K562 (cell line): ENCODE data around the gene CRAMP1. TPM values are rescaled to one million over a fixed set of nuclear protein-coding genes. Genes with fewer than 3 reads are reported as not detected.

Experiments
- ARID4B ChIP-seq: sonication (generic); formaldehyde crosslinking; IDR thresholded peaks from 2 replicates; pipeline ENCODE4 v1.8.0; 2022; ENCODE audit warnings: mild to moderate bottlenecking, missing genetic modification reagents
- HES1 ChIP-seq: fragments of 450-650 bp; IDR thresholded peaks from 2 replicates; pipeline ENCODE4 v1.6.1; 2016; ENCODE audit warnings: low read depth, mild to moderate bottlenecking, moderate library complexity
- HNRNPL ChIP-seq: fragments of 200-400 bp; formaldehyde crosslinking; IDR thresholded peaks from 2 replicates; pipeline ENCODE4 v1.6.1; 2017; ENCODE audit warnings: low read depth, mild to moderate bottlenecking, low read length
- MBD1 ChIP-seq: fragments of 250-450 bp; sonication (Bioruptor Pico); IDR thresholded peaks from 2 replicates; pipeline ENCODE4 v1.8.0; 2022; ENCODE audit warnings: inconsistent platforms
- MXD1 ChIP-seq: fragments of 250-450 bp; sonication (Bioruptor Pico); IDR thresholded peaks from 2 replicates; pipeline ENCODE4 v1.8.0; 2021; ENCODE audit warnings: borderline replicate concordance, mild to moderate bottlenecking, moderate library complexity; ENCODE audit not compliant: poor library complexity, severe bottlenecking
- PATZ1 ChIP-seq: fragments of 250-450 bp; sonication (Bioruptor Pico); IDR thresholded peaks from 2 replicates; pipeline ENCODE4 v1.5.0; 2020; ENCODE audit warnings: mild to moderate bottlenecking, borderline replicate concordance
- SMARCC2 ChIP-seq: fragments of 450-650 bp; IDR thresholded peaks from 2 replicates; pipeline ENCODE4 v1.6.1; 2017; ENCODE audit warnings: antibody characterized with exemption, moderate library complexity, mild to moderate bottlenecking, low read depth
- TAF9B ChIP-seq: fragments of 450-650 bp; IDR thresholded peaks from 2 replicates; pipeline ENCODE4 v1.6.1; 2018; ENCODE audit warnings: mild to moderate bottlenecking; ENCODE audit not compliant: partially characterized antibody
- ZBTB1 ChIP-seq: sonication (generic); formaldehyde crosslinking; IDR thresholded peaks from 2 replicates; pipeline ENCODE4 v1.8.1; 2023; ENCODE audit warnings: missing genetic modification reagents, low read depth, mild to moderate bottlenecking, borderline replicate concordance
- ZBTB34 ChIP-seq: fragments of 250-450 bp; sonication (Bioruptor Pico); IDR thresholded peaks from 2 replicates; pipeline ENCODE4 v1.8.0; 2021; ENCODE audit warnings: mild to moderate bottlenecking, moderate library complexity
- ZFP30 ChIP-seq: fragments of 250-450 bp; sonication (Bioruptor Pico); IDR thresholded peaks from 2 replicates; pipeline ENCODE4 v1.8.0; 2022; ENCODE audit warnings: moderate library complexity, mild to moderate bottlenecking, inconsistent platforms, borderline replicate concordance
- ZNF699 ChIP-seq: fragments of 250-450 bp; sonication (Bioruptor Pico); IDR thresholded peaks from 2 replicates; pipeline ENCODE4 v1.8.0; 2021; ENCODE audit warnings: mild to moderate bottlenecking, moderate library complexity; ENCODE audit not compliant: insufficient replicate concordance
- polyA plus RNA-seq, 8 experiments: library from polyadenylated mRNA; depleted of rRNA in 4 of 8; stranded (reverse) in 5 of 8; unstranded in 3 of 8; fragments of >200 nt; fragmentation: Nextera tagmentation in 2 of 8; fragmentation: Illumina TruSeq in 1 of 8; extraction: Ambion mirVana in 2 of 8; extraction: Trizol in 1 of 8; gene quantifications; 2 replicates each; pipeline versions ENCODE4 v1.2.1 to v1.2.3, GENCODE V29; 2011 to 2014; ENCODE audit warnings: inconsistent platforms in 1 of 8, missing spikeins in 1 of 8
- total RNA-seq, 7 experiments: library from RNA; depleted of rRNA in 6 of 7; stranded (reverse); fragments of >200 nt in 6 of 7; fragmentation: Illumina TruSeq in 2 of 7; extraction: Trizol in 2 of 7; gene quantifications; 2 replicates each; pipeline versions ENCODE4 v1.2.1 to v1.2.3, GENCODE V29; 2011 to 2021; ENCODE audit warnings: low replicate concordance in 1 of 7

Gene CRAMP1
- total and polyA plus RNA-seq, 9 of the 15 experiments (the other 6 are each of a cell fraction or from before 2014, with no cell fraction given), result 0.52 to 20.8 (median 7.5) TPM

- TF ChIP-seq ARID4B (CRISPR knock-in tag) (peak; percentile 26; the same call in 1 of the 2 replicates), HES1 (no peak), ZNF699 (CRISPR knock-in tag) (no peak), TAF9B (no peak), HNRNPL (0 out of 2 replicates have a peak, but pooled peaks have one; percentile 14), ZFP30 (CRISPR knock-in tag) (no peak), MXD1 (peak; percentile 36), PATZ1 (CRISPR knock-in tag) (no peak), ZBTB1 (0 out of 2 replicates have a peak, but pooled peaks have one; percentile 44), SMARCC2 (no peak; the same call in 1 of the 2 replicates), ZBTB34 (CRISPR knock-in tag) (no peak), MBD1 (CRISPR knock-in tag) (no peak)
Observed at GRCh38 chr16:1612320-1613111, at the start of gene CRAMP1 (continued).
